Activated CD4-positive, alpha-beta T cell treated with anti-CD3 and anti-CD28 coated beads for 36 hours (primary cell): ENCODE data around the gene IGFBP4. TPM values are rescaled to one million over a fixed set of nuclear protein-coding genes. Genes with fewer than 3 reads are reported as not detected.

Source experiments
- ATAC-seq: fragments of 200-7000 bp; cut with Tn5 transposase; one replicate; pipeline ENCODE4 v1.10.0; 2021; ENCODE audit warnings: mild to moderate bottlenecking, moderate library complexity
- CTCF ChIA-PET: fragments of 350-600 bp; sonication (Branson Sonifier 250); formaldehyde crosslinking; loops from one replicate; lab custom pipeline; 2021; ENCODE audit warnings: antibody characterized with exemption; lab: Charles Lee
- POLR2A ChIA-PET: fragments of 350-600 bp; sonication (Branson Sonifier 250); formaldehyde crosslinking; loops from one replicate; lab custom pipeline; 2021; ENCODE audit warnings: antibody characterized with exemption, inconsistent platforms; lab: Charles Lee
- DNase-seq: peaks from one replicate; pipeline ENCODE4 v3.0.0-alpha.2; 2020
- H3K27ac Mint-ChIP-seq: one replicate; pipeline ENCODE4 v1.8.0; 2021; ENCODE audit warnings: mixed read lengths
- H3K27me3 Mint-ChIP-seq: one replicate; pipeline ENCODE4 v1.8.0; 2021; ENCODE audit warnings: mixed read lengths
- H3K36me3 Mint-ChIP-seq: one replicate; pipeline ENCODE4 v1.8.0; 2021; ENCODE audit warnings: low read depth, mixed read lengths
- H3K4me1 Mint-ChIP-seq: one replicate; pipeline ENCODE4 v1.8.0; 2021; ENCODE audit warnings: mixed read lengths
- H3K4me3 Mint-ChIP-seq: one replicate; pipeline ENCODE4 v1.8.0; 2021; ENCODE audit warnings: mild to moderate bottlenecking, moderate library complexity, mixed read lengths
- H3K9me3 Mint-ChIP-seq: one replicate; pipeline ENCODE4 v1.8.0; 2021; ENCODE audit warnings: low read depth, mixed read lengths
- intact Hi-C, 2 experiments: fragments of 100-400 bp; cut with DNase I in 1 of 2; cut with micrococcal nuclease in 1 of 2; formaldehyde crosslinking; loops; one replicate each; pipeline versions ENCODE4 v1.14.2 to v1.15.1; 2022 to 2024; cut with DNase I, micrococcal nuclease
- total RNA-seq, 2 experiments: library from RNA; stranded (reverse); gene quantifications; one replicate each; pipeline ENCODE4 v1.2.3, GENCODE V29; 2021

Gene IGFBP4
- total RNA-seq, 2 experiments from 2014 or later: 40.2 to 45.6 TPM

- DNase-seq (peak; percentile 65), ATAC-seq (peak; percentile 55)
- ChIA-PET CTCF (interaction anchor here (0.7 to 1.0 kb wide), 9 partner anchors 15 to 958 kb away, joined by 3 read pairs; no protein-coding TSS in a partner anchor), POLR2A (interaction anchor here (0.7 to 0.8 kb wide), 2 partner anchors 42 to 114 kb away, joined by 3 read pairs; no protein-coding TSS in a partner anchor)
- peaks cover 56% of the 10 kb centered on the region for H3K4me1 Mint-ChIP-seq
- H3K9me3 Mint-ChIP-seq: no peaks in the 10 kb centered on the region
- H3K27ac Mint-ChIP-seq: peak overlapping the region; percentile 61
- no peaks in the 10 kb centered on the region for H3K27me3 Mint-ChIP-seq
- no peaks in the 10 kb centered on the region for H3K36me3 Mint-ChIP-seq
- no peak overlapping the region for H3K4me3 Mint-ChIP-seq
- intact Hi-C loops: no loop called here
Measured at GRCh38 chr17:40490289-40490853, 47.1 kb downstream of the IGFBP4 start.

GRCh38 chr17:40490982-40491381, 47.7 kb downstream of the IGFBP4 start:
- H3K4me1 Mint-ChIP-seq: peaks cover 50% of the 10 kb centered on the region
- no peak for ATAC-seq

DNA sequence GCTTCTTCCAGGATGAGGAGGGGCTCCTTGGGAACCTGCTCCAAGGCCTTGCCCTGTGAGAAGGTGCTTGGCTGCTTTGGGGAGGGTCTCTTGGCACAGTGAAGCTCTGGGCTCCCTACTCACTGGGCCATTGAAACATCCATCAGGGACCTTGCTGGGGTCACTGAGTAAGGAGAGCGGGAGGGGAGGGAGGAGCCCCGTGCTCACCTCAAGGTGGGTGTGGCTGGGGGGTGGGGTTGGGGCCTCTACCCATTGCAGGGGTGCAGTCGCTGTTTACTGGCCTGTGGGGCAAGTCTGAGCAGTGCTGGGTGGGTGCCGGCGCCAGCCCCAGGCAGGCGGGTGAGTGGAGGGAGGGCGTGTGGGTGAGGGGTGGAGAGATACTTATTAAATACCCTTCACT, 48.2 kb downstream of the IGFBP4 start:
- intact Hi-C loops: no loop called here
- Mint-ChIP-seq H3K4me1 (peaks cover 45% of the 10 kb centered on the region), H3K4me3 (no peak overlapping the region), H3K27ac (no peak overlapping the region), H3K27me3 (no peaks in the 10 kb centered on the region), H3K36me3 (no peaks in the 10 kb centered on the region), H3K9me3 (no peaks in the 10 kb centered on the region)
- ATAC-seq (no peak), DNase-seq (no peak)
- ChIA-PET POLR2A (interaction anchor here (0.5 kb wide), 1 partner anchor 58 kb away, joined by 3 read pairs; no protein-coding TSS in a partner anchor), CTCF (interaction anchor here (0.7 to 1.0 kb wide), 3 partner anchors 41 to 137 kb away, joined by 3 to 5 read pairs (median 3); no protein-coding TSS in a partner anchor)

More at GRCh38 chr17:40490982-40491381, 47.7 kb downstream of the IGFBP4 start:
- Mint-ChIP-seq H3K4me3 (no peak overlapping the region), H3K9me3 (no peaks in the 10 kb centered on the region), H3K27me3 (no peaks in the 10 kb centered on the region), H3K27ac (peak overlapping the region; percentile 61), H3K36me3 (no peaks in the 10 kb centered on the region)
- POLR2A ChIA-PET: interaction anchor here (0.8 kb wide), 1 partner anchor 42 kb away, joined by 3 read pairs; no protein-coding TSS in a partner anchor
- intact Hi-C loops: no loop called here
- DNase-seq: no peak
- CTCF ChIA-PET: interaction anchor here (0.7 to 1.0 kb wide), 5 partner anchors 31 to 136 kb away, joined by 3 to 5 read pairs (median 3); no protein-coding TSS in a partner anchor

DNA sequence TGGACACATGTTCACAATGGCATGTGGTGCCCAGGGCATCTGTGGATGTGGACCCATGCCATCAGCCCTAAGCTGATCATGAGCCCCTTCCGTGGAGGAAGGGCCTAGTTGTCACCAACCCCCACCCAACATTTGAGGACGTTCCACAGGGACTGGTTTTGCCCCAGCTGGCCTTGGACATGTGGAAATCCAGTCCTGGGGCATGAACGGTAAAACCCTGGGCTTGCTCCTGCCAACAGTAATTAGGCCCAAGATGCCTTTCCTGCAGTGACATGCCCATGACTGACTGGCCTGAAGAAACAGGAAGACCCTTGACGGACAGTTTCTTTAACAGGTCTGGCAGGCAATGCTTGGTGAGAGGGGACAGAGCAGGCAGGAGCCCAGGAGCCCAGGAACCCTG, 50.4 kb downstream of the IGFBP4 start:
- intact Hi-C loops: no loop called here
- Mint-ChIP-seq H3K4me3 (no peak overlapping the region), H3K4me1 (peaks cover 33% of the 10 kb centered on the region), H3K9me3 (no peaks in the 10 kb centered on the region), H3K36me3 (no peaks in the 10 kb centered on the region), H3K27ac (no peak overlapping the region), H3K27me3 (no peaks in the 10 kb centered on the region)
- ChIA-PET CTCF (interaction anchor here (0.7 to 1.6 kb wide), 5 partner anchors 11 to 150 kb away, joined by 3 to 6 read pairs (median 4); no protein-coding TSS in a partner anchor), POLR2A (no interaction called here)
- ATAC-seq (no peak), DNase-seq (no peak)

GRCh38 chr17:40495140-40495539, 51.9 kb downstream of the IGFBP4 start:
- intact Hi-C loops: no loop called here
- ChIA-PET CTCF (interaction anchor here (0.7 to 3.1 kb wide), 6 partner anchors 9 to 95 kb away, joined by 3 to 10 read pairs (median 3); no protein-coding TSS in a partner anchor), POLR2A (interaction anchor here (0.6 kb wide), 1 partner anchor 57 kb away, joined by 7 read pairs; no protein-coding TSS in a partner anchor)
- Mint-ChIP-seq H3K27me3 (peaks cover 2% of the 10 kb centered on the region), H3K4me1 (peaks cover 21% of the 10 kb centered on the region), H3K36me3 (no peaks in the 10 kb centered on the region), H3K4me3 (no peak overlapping the region), H3K9me3 (no peaks in the 10 kb centered on the region), H3K27ac (no peak overlapping the region)
- ATAC-seq (no peak), DNase-seq (no peak)

- Mint-ChIP-seq H3K27me3 (peaks cover 4% of the 10 kb centered on the region), H3K36me3 (no peaks in the 10 kb centered on the region), H3K9me3 (no peaks in the 10 kb centered on the region), H3K4me1 (peaks cover 11% of the 10 kb centered on the region), H3K27ac (no peak overlapping the region), H3K4me3 (no peak overlapping the region)
- ATAC-seq: no peak
- DNase-seq: no peak
- intact Hi-C loops: no loop called here
- CTCF ChIA-PET: interaction anchor here (0.9 to 3.1 kb wide), 7 partner anchors 20 to 97 kb away, joined by 3 to 10 read pairs (median 3); no protein-coding TSS in a partner anchor
- POLR2A ChIA-PET: no interaction called here
Measured at GRCh38 chr17:40496170-40496569, 52.9 kb downstream of the IGFBP4 start.

DNA sequence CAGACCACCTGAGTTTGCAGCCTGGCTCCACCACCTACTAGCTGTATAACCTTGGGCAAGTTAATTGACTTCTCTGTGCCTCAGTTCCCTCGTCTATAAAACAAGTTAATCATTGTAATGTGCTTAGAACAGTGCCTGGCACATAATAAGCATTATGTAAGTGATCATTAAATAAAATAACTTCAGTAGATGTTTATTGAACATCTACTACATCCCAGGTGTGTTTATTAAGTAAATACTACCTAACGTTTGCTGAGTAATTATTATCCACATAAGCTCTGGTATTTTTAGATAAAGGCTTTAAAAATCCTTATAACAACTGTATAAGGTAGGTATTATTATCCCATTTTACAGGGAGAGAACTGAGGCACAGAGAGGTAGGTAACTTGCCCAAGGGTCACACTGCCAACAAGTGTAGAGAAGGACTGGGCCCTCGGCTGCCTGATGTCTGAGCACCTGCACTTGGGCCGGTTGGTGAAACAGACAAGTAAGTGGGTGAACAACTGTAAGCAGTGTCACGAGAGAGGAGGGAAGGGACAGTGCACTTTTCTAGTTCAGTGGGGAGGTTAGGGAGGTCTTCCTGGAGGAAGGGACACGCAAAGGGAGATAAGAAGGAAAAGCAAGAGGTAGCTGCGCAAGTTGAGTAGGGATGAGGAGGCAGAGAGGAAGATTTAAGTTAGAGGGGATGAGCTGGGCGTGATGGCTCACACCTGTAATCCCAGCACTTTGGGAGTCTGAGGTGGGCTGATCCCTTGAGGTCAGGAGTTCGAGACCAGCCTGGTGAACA, 53.6 kb downstream of the IGFBP4 start:
- CTCF ChIA-PET: interaction anchor here (1.0 to 3.1 kb wide), 7 partner anchors 16 to 98 kb away, joined by 3 to 10 read pairs (median 3); no protein-coding TSS in a partner anchor
- Mint-ChIP-seq H3K27me3 (peaks cover 4% of the 10 kb centered on the region), H3K4me1 (peaks cover 7% of the 10 kb centered on the region), H3K36me3 (no peaks in the 10 kb centered on the region), H3K9me3 (no peaks in the 10 kb centered on the region), H3K4me3 (no peak overlapping the region), H3K27ac (no peak overlapping the region)
- DNase-seq (no peak), ATAC-seq (no peak)
- POLR2A ChIA-PET: interaction anchor here (0.6 kb wide), 1 partner anchor 31 kb away, joined by 4 read pairs; no protein-coding TSS in a partner anchor
- intact Hi-C loops: no loop called here

- intact Hi-C loops: no loop called here
- Mint-ChIP-seq H3K27ac (no peak overlapping the region), H3K27me3 (peaks cover 4% of the 10 kb centered on the region), H3K36me3 (no peaks in the 10 kb centered on the region), H3K4me1 (peaks cover 7% of the 10 kb centered on the region), H3K4me3 (no peak overlapping the region), H3K9me3 (no peaks in the 10 kb centered on the region)
- DNase-seq (no peak), ATAC-seq (no peak)
- ChIA-PET POLR2A (interaction anchor here (0.6 to 0.9 kb wide), 2 partner anchors 30 to 1193 kb away, joined by 3 to 4 read pairs; no protein-coding TSS in a partner anchor), CTCF (interaction anchor here (0.6 to 2.0 kb wide), 6 partner anchors 15 to 123 kb away, joined by 3 to 10 read pairs (median 3); partner anchors contain the start of gene IGFBP4)
Measured at GRCh38 chr17:40497695-40498094, 54.4 kb downstream of the IGFBP4 start.

- CTCF ChIA-PET: interaction anchor here (0.6 to 2.0 kb wide), 5 partner anchors 15 to 139 kb away, joined by 3 to 10 read pairs (median 3); partner anchors contain the start of gene IGFBP4
- Mint-ChIP-seq H3K4me3 (no peak overlapping the region), H3K36me3 (no peaks in the 10 kb centered on the region), H3K27me3 (peaks cover 4% of the 10 kb centered on the region), H3K27ac (no peak overlapping the region), H3K9me3 (no peaks in the 10 kb centered on the region), H3K4me1 (peaks cover 7% of the 10 kb centered on the region)
- ATAC-seq (no peak), DNase-seq (no peak)
- POLR2A ChIA-PET: interaction anchor here (0.9 kb wide), 1 partner anchor 1192 kb away, joined by 3 read pairs; no protein-coding TSS in a partner anchor
- intact Hi-C loops: no loop called here
Measured at GRCh38 chr17:40498281-40499084, 55.2 kb downstream of the IGFBP4 start.

GRCh38 chr17:40499551-40500189, 56.4 kb downstream of the IGFBP4 start:
- Mint-ChIP-seq H3K27me3 (peaks cover 4% of the 10 kb centered on the region), H3K4me3 (no peak overlapping the region), H3K27ac (no peak overlapping the region), H3K9me3 (no peaks in the 10 kb centered on the region), H3K36me3 (no peaks in the 10 kb centered on the region), H3K4me1 (peaks cover 2% of the 10 kb centered on the region)
- intact Hi-C loops: no loop called here
- POLR2A ChIA-PET: no interaction called here
- ATAC-seq: no peak
- CTCF ChIA-PET: interaction anchor here (0.6 to 2.0 kb wide), 2 partner anchors 56 to 106 kb away, joined by 4 to 10 read pairs; partner anchors contain the start of gene IGFBP4
- DNase-seq: no peak
